Panc1 (cell line): Measurements from ENCODE around the gene IQCH.

ENCODE experiments used
- POLR2AphosphoS5 ChIP-seq: IDR thresholded peaks from 2 replicates; pipeline ENCODE4 v1.6.1; 2012; ENCODE audit warnings: mild to moderate bottlenecking, low read depth, low read length, moderate library complexity
- REST ChIP-seq, 2 experiments: IDR thresholded peaks; 2 replicates each; pipeline ENCODE4 v1.6.1; 2011 to 2012; ENCODE audit warnings: low read depth in 2 of 2, control low read depth in 1 of 2, low read length in 1 of 2, mild to moderate bottlenecking in 1 of 2, moderate library complexity in 1 of 2; ENCODE audit not compliant: insufficient read depth in 1 of 2
- SIN3A ChIP-seq: IDR thresholded peaks from 2 replicates; pipeline ENCODE4 v1.6.1; 2012; ENCODE audit warnings: low read depth, mild to moderate bottlenecking, low read length, moderate library complexity, borderline replicate concordance; ENCODE audit not compliant: insufficient read depth
- TF ChIP-seq, protein P1 (sequence below): fragments of 450-650 bp; IDR thresholded peaks from 2 replicates; pipeline ENCODE4 v1.5.1; 2017; ENCODE audit warnings: mild to moderate bottlenecking

- TF ChIP-seq, protein P1, sequence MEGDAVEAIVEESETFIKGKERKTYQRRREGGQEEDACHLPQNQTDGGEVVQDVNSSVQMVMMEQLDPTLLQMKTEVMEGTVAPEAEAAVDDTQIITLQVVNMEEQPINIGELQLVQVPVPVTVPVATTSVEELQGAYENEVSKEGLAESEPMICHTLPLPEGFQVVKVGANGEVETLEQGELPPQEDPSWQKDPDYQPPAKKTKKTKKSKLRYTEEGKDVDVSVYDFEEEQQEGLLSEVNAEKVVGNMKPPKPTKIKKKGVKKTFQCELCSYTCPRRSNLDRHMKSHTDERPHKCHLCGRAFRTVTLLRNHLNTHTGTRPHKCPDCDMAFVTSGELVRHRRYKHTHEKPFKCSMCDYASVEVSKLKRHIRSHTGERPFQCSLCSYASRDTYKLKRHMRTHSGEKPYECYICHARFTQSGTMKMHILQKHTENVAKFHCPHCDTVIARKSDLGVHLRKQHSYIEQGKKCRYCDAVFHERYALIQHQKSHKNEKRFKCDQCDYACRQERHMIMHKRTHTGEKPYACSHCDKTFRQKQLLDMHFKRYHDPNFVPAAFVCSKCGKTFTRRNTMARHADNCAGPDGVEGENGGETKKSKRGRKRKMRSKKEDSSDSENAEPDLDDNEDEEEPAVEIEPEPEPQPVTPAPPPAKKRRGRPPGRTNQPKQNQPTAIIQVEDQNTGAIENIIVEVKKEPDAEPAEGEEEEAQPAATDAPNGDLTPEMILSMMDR = no peak
- no peak for TF ChIP-seq REST (IDR thresholded peaks at IDR 0.05; ENCODE audit: insufficient read depth in 1 of 2, low read depth in 2 of 2, low read length in 1 of 2)
- no peak for TF ChIP-seq POLR2AphosphoS5
- no peak for TF ChIP-seq SIN3A
These were observed 273.9 kb downstream of the IQCH start for GRCh38 chr15:67528513-67528912.
